OCI-M1 (cell line): ENCODE data around the gene PCDHGC3.
A peak's percentile ranks its signal among the peaks of the same experiment; 100 is the strongest.

Source experiments
- DNase-seq: peaks from one replicate; lab custom pipeline; 2025; lab: John Stamatoyannopoulos, UW

Gene PCDHGC3

DNA sequence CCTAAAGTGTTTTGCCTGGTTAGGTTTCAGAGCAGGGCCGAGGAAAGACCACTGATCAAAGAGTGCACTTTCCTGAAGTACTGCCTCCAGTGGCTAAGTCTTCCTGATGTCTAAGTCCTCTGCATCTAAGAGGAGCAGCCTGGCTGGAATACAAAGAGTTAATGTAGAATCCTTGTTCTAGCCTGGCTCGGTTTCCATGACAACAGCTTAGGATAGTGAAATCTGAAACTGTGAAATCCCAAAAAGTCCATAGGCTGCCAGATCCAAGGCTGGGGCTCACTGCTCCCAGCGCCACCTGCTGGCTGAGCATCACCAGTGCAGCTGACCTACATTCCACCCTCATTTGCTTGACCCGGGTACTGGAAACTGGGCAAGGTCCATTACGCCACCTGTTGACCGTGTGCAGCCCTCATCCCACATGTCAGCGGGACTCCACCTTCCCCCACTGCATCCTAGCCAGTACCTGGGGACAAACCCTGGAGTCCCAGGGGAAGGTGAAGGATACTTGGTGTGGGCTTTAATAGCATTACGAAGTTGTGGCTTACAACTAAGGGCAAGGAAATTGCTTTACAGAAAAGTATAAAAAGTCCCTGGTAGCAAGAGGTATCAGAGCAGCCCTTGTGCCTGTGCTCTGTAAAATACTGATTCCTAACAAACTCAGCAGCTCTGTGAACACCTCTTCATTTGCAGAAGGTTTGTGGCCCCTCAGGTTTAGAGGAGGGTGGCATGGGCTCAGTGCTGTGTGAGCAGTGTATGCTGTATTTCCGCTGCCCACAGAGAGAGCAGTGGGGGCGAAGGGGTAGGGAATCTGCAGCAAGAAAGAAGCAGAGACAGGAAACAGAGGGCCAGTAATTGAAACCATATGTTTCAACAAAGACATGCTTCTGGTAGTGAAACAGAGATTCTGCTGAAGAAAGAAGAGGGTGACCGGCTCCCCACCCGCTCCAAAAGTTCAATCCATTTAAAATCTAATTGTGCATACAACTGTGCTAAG, 49.1 kb downstream of the PCDHGC3 start:
- peak; percentile 81 for DNase-seq

DNA sequence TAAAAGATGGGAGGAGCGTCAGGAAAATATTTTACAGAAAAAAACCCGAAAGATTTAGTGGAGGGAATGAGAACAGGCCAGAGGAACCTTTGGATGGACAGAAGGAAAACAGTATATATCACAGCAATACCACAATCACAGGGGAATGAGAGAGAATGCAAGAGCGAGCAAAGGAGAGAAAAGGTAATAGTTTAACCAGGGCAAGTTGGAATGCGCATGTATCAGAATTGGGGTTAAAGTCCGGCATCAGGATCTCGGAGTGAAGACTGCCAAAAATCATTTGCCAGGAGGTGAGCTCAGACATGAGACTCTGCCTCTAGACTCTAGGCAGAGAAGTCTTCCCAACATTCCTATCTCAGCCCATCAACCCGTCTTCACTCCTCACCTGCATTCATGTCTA, 49.9 kb downstream of the PCDHGC3 start:
- DNase-seq: no peak

DNA sequence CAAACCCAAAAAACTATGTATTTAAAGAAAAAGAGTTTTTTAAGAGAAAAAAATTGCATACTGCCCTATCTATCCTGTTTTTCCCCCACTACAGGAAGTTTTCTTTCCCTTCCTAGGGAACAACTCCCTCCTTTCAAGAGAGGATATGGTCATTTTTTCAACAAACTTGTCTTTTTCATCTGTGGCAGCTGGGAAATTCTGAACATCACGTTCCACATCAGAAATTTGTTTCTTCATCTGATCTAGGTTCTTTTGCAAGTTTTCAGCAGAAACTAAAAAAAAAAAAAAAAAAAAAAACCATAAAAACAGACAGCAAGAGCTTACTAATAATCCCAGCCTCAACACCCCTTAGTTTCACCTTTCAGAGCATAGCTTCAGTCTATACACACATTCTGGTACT, 51.7 kb downstream of the PCDHGC3 start:
- no peak for DNase-seq
